ENCODE measurements around the gene NEDD4. TPM values are rescaled to one million over a fixed set of nuclear protein-coding genes. Genes with fewer than 3 reads are reported as not detected.
A peak's percentile ranks its signal among the peaks of the same experiment; 100 is the strongest.

NEDD4 gene
- polyA plus RNA-seq, 2 of the 4 experiments (the other 2 are of a cell fraction): 56.4 to 78.8 TPM

DNA sequence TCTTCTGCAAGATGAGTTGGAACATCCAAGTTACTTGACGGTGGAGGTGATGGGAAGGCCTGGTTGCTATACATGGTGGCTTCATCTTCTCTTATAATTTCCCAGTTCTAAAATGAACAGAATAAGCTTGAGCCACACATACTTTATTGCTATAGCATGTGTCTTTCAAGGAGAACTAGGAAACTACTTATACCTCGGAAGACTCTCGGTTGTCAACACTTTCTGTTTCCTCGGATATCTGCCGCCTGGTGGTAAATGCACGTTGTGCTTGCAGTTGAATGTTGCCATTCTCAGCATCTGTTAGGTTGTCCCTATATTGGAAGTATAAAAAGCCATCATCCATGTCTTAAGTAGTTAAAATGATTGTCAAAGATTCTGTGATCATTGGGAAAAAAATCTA lies 132.9 kb downstream of the NEDD4 start:
- FAIRE-seq (no peak), ATAC-seq (no peak), DNase-seq (ENCODE audit: low read depth in 1 of 2, low spot score in 1 of 2) (no peak)
- Histone ChIP-seq H3K4me3 (no peak overlapping the region), H3K4me2 (no peak overlapping the region), H3K27ac (no peak overlapping the region), H3K4me1 (peaks cover 7% of the 10 kb centered on the region; the same call in 1 of the 3 replicates), H3K9me3 (no peaks in the 10 kb centered on the region)
- CTCF ChIA-PET: interaction anchor here (1.1 to 2.3 kb wide), 6 partner anchors 10 to 57 kb away, joined by 3 to 12 read pairs (median 6); no protein-coding TSS in a partner anchor
- no peak for TF ChIP-seq CHD4 (IDR thresholded peaks at IDR 0.05; ENCODE audit: borderline replicate concordance)
- TF ChIP-seq FOXS1 (CRISPR knock-in tag; IDR thresholded peaks at IDR 0.05): no peak
- TF ChIP-seq RFX5 (IDR thresholded peaks at IDR 0.05): no peak
- TF ChIP-seq GATA3 (IDR thresholded peaks at IDR 0.05; ENCODE audit: borderline replicate concordance): no peak
- TF ChIP-seq PBX3 (IDR thresholded peaks at IDR 0.05): no peak
- 87% methylated on average over 6 of the region's 6 CpGs for WGBS (ENCODE audit: missing lambda C conversion rate)
- POLR2A ChIA-PET: interaction anchor here (0.6 kb wide), 2 partner anchors 13 to 75 kb away, joined by 3 to 5 read pairs; no protein-coding TSS in a partner anchor

GRCh38 chr15:55859681-55860080 lies 133.7 kb downstream of the NEDD4 start:
- TF ChIP-seq ZC3H11A (IDR thresholded peaks at IDR 0.05): no peak
- H3K9me3 ChIP-seq: no peaks in the 10 kb centered on the region
- peaks cover 6% of the 10 kb centered on the region; the same call in 1 of the 3 replicates for H3K4me1 ChIP-seq
- DNase-seq (ENCODE audit: low read depth in 1 of 2, low spot score in 1 of 2) (no peak), FAIRE-seq (no peak), ATAC-seq (no peak)
- no peak overlapping the region for H3K4me3 ChIP-seq
- H3K4me2 ChIP-seq: no peak overlapping the region
- ChIA-PET POLR2A (no interaction called here), CTCF (interaction anchor here (0.8 to 2.3 kb wide), 7 partner anchors 9 to 211 kb away, joined by 3 to 8 read pairs (median 4); no protein-coding TSS in a partner anchor)
- 86% methylated on average over 1 of the region's 1 CpG for WGBS (ENCODE audit: missing lambda C conversion rate)
- no peak overlapping the region for H3K27ac ChIP-seq

DNA sequence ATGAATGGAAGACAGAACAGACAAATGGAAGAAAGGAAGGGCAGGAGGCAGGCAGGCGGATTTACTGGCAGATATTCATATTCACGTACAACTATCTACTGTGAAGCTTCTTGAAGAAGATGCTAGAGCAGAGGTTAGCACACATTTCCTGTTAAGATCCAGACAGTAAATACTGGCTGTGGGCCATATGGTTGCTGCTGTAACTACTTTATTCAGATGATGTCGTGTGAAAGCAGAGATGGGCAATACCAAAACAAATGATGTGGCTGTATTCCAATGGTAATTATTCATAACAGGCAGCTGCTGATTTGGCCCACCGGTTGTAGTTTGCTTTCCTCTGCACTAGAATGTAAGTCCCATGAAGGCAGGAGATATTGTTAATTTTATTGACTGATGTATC lies 134.8 kb downstream of the NEDD4 start:
- no peak for TF ChIP-seq CEBPB (IDR thresholded peaks at IDR 0.05)
- TF ChIP-seq PHF8 (IDR thresholded peaks at IDR 0.05; ENCODE audit: borderline replicate concordance, low read depth): no peak
- TF ChIP-seq HOXB13 (CRISPR knock-in tag; IDR thresholded peaks at IDR 0.05; ENCODE audit: low read depth): no peak
- no peak for TF ChIP-seq CHD4 (IDR thresholded peaks at IDR 0.05; ENCODE audit: borderline replicate concordance)
- no peak for TF ChIP-seq KDM1A (IDR thresholded peaks at IDR 0.05; ENCODE audit: low read depth)
- TF ChIP-seq FOXS1 (CRISPR knock-in tag; IDR thresholded peaks at IDR 0.05): no peak
- TF ChIP-seq FOSL2 (IDR thresholded peaks at IDR 0.05): no peak
- no peak for TF ChIP-seq FOSL2 (CRISPR knock-in tag; IDR thresholded peaks at IDR 0.05)
- no peak for TF ChIP-seq EHF (CRISPR knock-in tag; IDR thresholded peaks at IDR 0.05)
- TF ChIP-seq ELK1 (IDR thresholded peaks at IDR 0.05; ENCODE audit: low read depth, low read length): no peak
- DNase-seq (ENCODE audit: low read depth in 1 of 2, low spot score in 1 of 2): no peak

DNA sequence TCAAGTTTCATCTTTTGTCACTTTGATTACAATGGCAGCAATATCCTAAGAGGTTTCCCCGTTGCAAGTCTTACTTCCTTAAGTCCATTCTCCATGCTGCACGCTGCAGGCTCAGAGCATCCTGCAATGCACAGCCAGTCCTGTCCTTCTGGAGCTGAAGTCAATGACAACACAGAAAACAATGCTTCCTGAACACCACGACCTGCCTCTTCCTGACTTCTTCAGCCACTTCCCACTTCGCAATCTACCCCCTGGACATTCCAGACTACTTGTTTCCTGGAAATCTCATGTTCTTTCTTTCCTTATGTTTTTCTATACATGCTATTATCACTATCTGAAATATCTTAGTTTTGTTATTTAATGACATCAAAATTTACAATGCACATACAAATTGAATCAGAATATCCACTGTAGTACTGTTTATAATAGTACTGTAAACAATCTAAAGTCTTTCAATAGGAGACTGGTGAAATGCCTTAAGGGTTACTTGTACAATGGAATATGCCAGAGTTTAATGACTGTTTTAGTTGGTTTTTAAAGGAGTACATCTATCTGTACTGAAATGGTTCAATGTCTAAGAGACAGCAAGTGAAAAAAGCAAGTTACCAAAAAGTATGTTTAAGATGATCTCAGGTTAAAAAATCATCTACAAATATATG lies 136.8 kb downstream of the NEDD4 start:
- ChIA-PET CTCF (interaction anchor here (4.3 kb wide), 1 partner anchor 12 kb away, joined by 22 read pairs; no protein-coding TSS in a partner anchor), POLR2A (no interaction called here)
- Histone ChIP-seq H3K4me2 (no peak overlapping the region), H3K9me3 (no peaks in the 10 kb centered on the region), H3K27ac (no peak overlapping the region), H3K4me3 (no peak overlapping the region), H3K4me1 (peaks cover 6% of the 10 kb centered on the region; the same call in 1 of the 3 replicates)
- WGBS (ENCODE audit: missing lambda C conversion rate): 77% methylated on average over 4 of the region's 4 CpGs
- TF ChIP-seq POLR2AphosphoS2 (conservative IDR thresholded peaks at IDR 0.05; ENCODE audit: low read length): no peak
- TF ChIP-seq PHF8 (IDR thresholded peaks at IDR 0.05; ENCODE audit: borderline replicate concordance, low read depth): no peak
- TF ChIP-seq ZFP36 (IDR thresholded peaks at IDR 0.05; ENCODE audit: borderline replicate concordance, partially characterized antibody): no peak
- no peak for TF ChIP-seq BCL3 (IDR thresholded peaks at IDR 0.05)
- no peak for TF ChIP-seq TP53 (CRISPR knock-in tag; IDR thresholded peaks at IDR 0.05)
- TF ChIP-seq RNF2 (IDR thresholded peaks at IDR 0.05; ENCODE audit: borderline replicate concordance, low read depth): no peak
- TF ChIP-seq, protein P1, sequence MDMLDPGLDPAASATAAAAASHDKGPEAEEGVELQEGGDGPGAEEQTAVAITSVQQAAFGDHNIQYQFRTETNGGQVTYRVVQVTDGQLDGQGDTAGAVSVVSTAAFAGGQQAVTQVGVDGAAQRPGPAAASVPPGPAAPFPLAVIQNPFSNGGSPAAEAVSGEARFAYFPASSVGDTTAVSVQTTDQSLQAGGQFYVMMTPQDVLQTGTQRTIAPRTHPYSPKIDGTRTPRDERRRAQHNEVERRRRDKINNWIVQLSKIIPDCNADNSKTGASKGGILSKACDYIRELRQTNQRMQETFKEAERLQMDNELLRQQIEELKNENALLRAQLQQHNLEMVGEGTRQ (IDR thresholded peaks at IDR 0.05): no peak
- TF ChIP-seq KDM5A (IDR thresholded peaks at IDR 0.05): no peak
- ATAC-seq: peak in 1 of 2 experiments; percentile 36; a peak in 1 of 6 replicates
- FAIRE-seq: no peak
- DNase-seq (ENCODE audit: low read depth in 1 of 2, low spot score in 1 of 2): no peak

More for the DNA sequence above, 134.8 kb downstream of the NEDD4 start:
- POLR2A ChIA-PET: no interaction called here
- FAIRE-seq: no peak
- no peak overlapping the region for H3K4me2 ChIP-seq
- ATAC-seq: no peak
- CTCF ChIA-PET: interaction anchor here (1.2 to 2.1 kb wide), 4 partner anchors 8 to 210 kb away, joined by 3 to 5 read pairs (median 4); no protein-coding TSS in a partner anchor
- peaks cover 6% of the 10 kb centered on the region; the same call in 1 of the 3 replicates for H3K4me1 ChIP-seq
- no peak overlapping the region for H3K4me3 ChIP-seq
- no peaks in the 10 kb centered on the region for H3K9me3 ChIP-seq
- H3K27ac ChIP-seq: no peak overlapping the region
- 91% methylated on average over 4 of the region's 4 CpGs for WGBS (ENCODE audit: missing lambda C conversion rate)

Data from A549 (cell line).